HG02840 (cell line): ENCODE results near the gene NUMBL.
A peak's percentile ranks its signal among the peaks of the same experiment; 100 is the strongest.
"Not testable (repeated sequence)": the region's sequence is repeated elsewhere in the genome, so short reads cannot be mapped to it uniquely, and the experiment has no call there.

Experiments used
- ATAC-seq: cut with Tn5 transposase; IDR thresholded peaks from one replicate; pipeline ENCODE4 v1.9.1; 2021; ENCODE audit warnings: mild to moderate bottlenecking, moderate library complexity, moderate number of reproducible peaks; ENCODE audit not compliant: unreplicated experiment, low FRiP score

NUMBL gene

GRCh38 chr19:40690050-40690692 is at the start of gene NUMBL:
Gene NUMBL, minus strand, starts transcription at chr19:40690651. Its CDS starts 168 bp downstream, at chr19:40690483.
- ATAC-seq: no peak

- no peak for ATAC-seq
Measured at GRCh38 chr19:40739030-40739839, 48.8 kb upstream of the NUMBL start.

- ATAC-seq: no peak
Measured at GRCh38 chr19:40737102-40737644, 46.7 kb upstream of the NUMBL start.

GRCh38 chr19:40736661-40737060 is 46.2 kb upstream of the NUMBL start:
- ATAC-seq: no peak

GRCh38 chr19:40735013-40735771 is 44.7 kb upstream of the NUMBL start:
- ATAC-seq: no peak

- ATAC-seq: no peak
Measured at GRCh38 chr19:40733149-40733548, 42.7 kb upstream of the NUMBL start.

- not testable (repeated sequence) for ATAC-seq
Measured at GRCh38 chr19:40732304-40732703, 41.9 kb upstream of the NUMBL start.

- ATAC-seq: not testable (repeated sequence)
Measured at GRCh38 chr19:40730065-40730464, 39.6 kb upstream of the NUMBL start.

- no peak for ATAC-seq
Measured at GRCh38 chr19:40726279-40726678, 35.8 kb upstream of the NUMBL start.

GRCh38 chr19:40724855-40725254 is 34.4 kb upstream of the NUMBL start:
- no peak for ATAC-seq

GRCh38 chr19:40724315-40724714 is 33.9 kb upstream of the NUMBL start:
- no peak for ATAC-seq

- ATAC-seq: no peak
Measured at GRCh38 chr19:40723661-40724254, 33.3 kb upstream of the NUMBL start.

GRCh38 chr19:40721936-40722661 is 31.6 kb upstream of the NUMBL start:
- ATAC-seq: no peak

- no peak for ATAC-seq
Measured at GRCh38 chr19:40721140-40721486, 30.7 kb upstream of the NUMBL start.

- no peak for ATAC-seq
Measured at GRCh38 chr19:40719414-40719894, 29.0 kb upstream of the NUMBL start.

GRCh38 chr19:40718774-40719391 is 28.4 kb upstream of the NUMBL start:
- no peak for ATAC-seq

- ATAC-seq: no peak
Measured at GRCh38 chr19:40717880-40718773, 27.7 kb upstream of the NUMBL start.

- peak; percentile 1 for ATAC-seq
Measured at GRCh38 chr19:40717325-40717879, 27.0 kb upstream of the NUMBL start.
